ENCODE results near the gene SUMO4.

Gene SUMO4

DNA sequence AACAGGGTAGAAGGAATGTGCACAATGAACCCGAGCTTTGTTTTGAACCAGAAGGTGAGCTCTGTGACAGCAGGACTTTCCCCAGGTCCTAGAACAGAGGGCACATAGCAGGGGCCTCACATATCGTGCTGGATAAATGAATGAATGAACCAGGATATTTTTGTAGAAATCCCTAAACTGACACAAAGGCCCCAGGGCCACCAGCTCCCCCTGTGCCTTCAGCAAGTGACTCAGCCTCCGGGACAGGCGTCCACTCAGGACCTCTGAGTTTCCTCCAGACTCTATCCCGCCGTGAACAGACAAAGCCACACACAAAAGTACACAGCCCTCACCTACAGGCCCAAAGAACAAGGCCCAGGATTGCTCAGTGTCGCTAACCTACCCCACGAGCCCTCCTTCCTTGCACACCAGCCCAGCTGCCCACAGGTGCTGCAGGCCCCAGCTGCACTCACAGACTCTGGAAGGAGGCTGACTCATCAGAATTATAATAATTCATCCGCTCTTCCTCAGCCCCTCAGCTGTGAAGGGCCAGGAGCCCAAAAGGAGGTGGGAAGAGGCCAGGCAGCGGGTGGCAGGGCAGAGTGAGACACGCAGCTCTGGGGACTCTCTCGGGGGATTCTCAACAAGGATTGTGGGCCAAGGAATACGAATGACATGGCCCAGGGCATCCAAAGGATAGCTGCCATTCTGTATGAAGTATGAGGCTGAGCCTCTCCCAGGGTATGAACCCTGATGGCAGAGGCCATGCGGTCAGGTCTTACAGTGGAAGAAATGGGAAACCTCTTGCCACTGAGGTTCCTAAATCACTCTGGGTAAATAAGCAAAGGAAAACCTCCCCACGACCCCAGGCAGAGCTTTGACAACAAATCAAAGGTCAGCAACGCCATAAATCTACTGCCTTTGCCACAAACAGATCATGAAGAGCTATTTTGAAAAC is 40.9 kb downstream of the SUMO4 start:
- no peak for TF ChIP-seq TOX (CRISPR knock-in tag; IDR thresholded peaks at IDR 0.05; ENCODE audit: borderline replicate concordance)
- TF ChIP-seq, protein P1, sequence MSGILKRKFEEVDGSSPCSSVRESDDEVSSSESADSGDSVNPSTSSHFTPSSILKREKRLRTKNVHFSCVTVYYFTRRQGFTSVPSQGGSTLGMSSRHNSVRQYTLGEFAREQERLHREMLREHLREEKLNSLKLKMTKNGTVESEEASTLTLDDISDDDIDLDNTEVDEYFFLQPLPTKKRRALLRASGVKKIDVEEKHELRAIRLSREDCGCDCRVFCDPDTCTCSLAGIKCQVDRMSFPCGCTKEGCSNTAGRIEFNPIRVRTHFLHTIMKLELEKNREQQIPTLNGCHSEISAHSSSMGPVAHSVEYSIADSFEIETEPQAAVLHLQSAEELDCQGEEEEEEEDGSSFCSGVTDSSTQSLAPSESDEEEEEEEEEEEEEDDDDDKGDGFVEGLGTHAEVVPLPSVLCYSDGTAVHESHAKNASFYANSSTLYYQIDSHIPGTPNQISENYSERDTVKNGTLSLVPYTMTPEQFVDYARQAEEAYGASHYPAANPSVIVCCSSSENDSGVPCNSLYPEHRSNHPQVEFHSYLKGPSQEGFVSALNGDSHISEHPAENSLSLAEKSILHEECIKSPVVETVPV (CRISPR knock-in tag; IDR thresholded peaks at IDR 0.05): no peak
- no peak for TF ChIP-seq ISL1 (CRISPR knock-in tag; IDR thresholded peaks at IDR 0.05)
- TF ChIP-seq ZNF8 (CRISPR knock-in tag; IDR thresholded peaks at IDR 0.05): no peak
- TF ChIP-seq GLIS3 (CRISPR knock-in tag; IDR thresholded peaks at IDR 0.05): no peak
- no peak for TF ChIP-seq ARNTL (CRISPR knock-in tag; IDR thresholded peaks at IDR 0.05; ENCODE audit: borderline replicate concordance, low read depth)
- no peak for TF ChIP-seq ZFP3 (CRISPR knock-in tag; IDR thresholded peaks at IDR 0.05)
- TF ChIP-seq ZFP30 (CRISPR knock-in tag; IDR thresholded peaks at IDR 0.05): no peak
- no peak for TF ChIP-seq OSR1 (CRISPR knock-in tag; IDR thresholded peaks at IDR 0.05)
- no peak for TF ChIP-seq PPARA (CRISPR knock-in tag; IDR thresholded peaks at IDR 0.05; ENCODE audit: borderline replicate concordance)
- no peak for TF ChIP-seq RARB (CRISPR knock-in tag; IDR thresholded peaks at IDR 0.05)
- TF ChIP-seq ZC3H10 (CRISPR knock-in tag; IDR thresholded peaks at IDR 0.05): no peak
- TF ChIP-seq, protein P2, sequence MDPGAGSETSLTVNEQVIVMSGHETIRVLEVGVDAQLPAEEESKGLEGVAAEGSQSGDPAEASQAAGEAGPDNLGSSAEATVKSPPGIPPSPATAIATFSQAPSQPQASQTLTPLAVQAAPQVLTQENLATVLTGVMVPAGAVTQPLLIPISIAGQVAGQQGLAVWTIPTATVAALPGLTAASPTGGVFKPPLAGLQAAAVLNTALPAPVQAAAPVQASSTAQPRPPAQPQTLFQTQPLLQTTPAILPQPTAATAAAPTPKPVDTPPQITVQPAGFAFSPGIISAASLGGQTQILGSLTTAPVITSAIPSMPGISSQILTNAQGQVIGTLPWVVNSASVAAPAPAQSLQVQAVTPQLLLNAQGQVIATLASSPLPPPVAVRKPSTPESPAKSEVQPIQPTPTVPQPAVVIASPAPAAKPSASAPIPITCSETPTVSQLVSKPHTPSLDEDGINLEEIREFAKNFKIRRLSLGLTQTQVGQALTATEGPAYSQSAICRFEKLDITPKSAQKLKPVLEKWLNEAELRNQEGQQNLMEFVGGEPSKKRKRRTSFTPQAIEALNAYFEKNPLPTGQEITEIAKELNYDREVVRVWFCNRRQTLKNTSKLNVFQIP (CRISPR knock-in tag; IDR thresholded peaks at IDR 0.05; ENCODE audit: borderline replicate concordance, low read depth): no peak
- peak; percentile 70 for ATAC-seq

DNA sequence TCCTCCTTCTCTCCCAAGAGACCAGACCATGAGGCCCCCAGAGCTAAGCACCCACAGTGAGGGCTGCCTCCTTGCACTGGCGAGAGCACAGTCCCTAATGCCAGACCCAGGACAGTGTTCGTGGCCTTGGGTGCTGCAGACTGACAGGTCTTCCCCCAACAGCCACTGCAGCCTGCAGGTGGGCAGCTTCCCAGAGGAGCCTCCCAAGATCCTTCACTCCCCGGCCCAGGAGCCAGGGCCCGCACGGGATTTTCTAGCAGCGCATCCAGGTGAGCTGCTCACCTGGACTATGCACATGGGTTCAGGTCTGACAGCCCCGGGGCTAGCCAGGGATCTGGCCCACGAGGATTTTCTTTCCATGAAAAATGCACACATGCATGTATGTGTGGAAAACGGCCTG is 41.7 kb downstream of the SUMO4 start:
- ATAC-seq: no peak
- TF ChIP-seq ZFP30 (CRISPR knock-in tag; IDR thresholded peaks at IDR 0.05) (no peak), ZNF70 (CRISPR knock-in tag; IDR thresholded peaks at IDR 0.05) (no peak), ESRRG (CRISPR knock-in tag; IDR thresholded peaks at IDR 0.05) (no peak), TOX (CRISPR knock-in tag; IDR thresholded peaks at IDR 0.05; ENCODE audit: borderline replicate concordance) (no peak), ZC3H10 (CRISPR knock-in tag; IDR thresholded peaks at IDR 0.05) (no peak), ZNF565 (CRISPR knock-in tag; conservative IDR thresholded peaks at IDR 0.05; ENCODE audit: low read depth) (no peak), OSR1 (CRISPR knock-in tag; IDR thresholded peaks at IDR 0.05) (no peak), BACH2 (CRISPR knock-in tag; IDR thresholded peaks at IDR 0.05; ENCODE audit: borderline replicate concordance) (no peak), ZNF8 (CRISPR knock-in tag; IDR thresholded peaks at IDR 0.05) (no peak), SNAI2 (CRISPR knock-in tag; IDR thresholded peaks at IDR 0.05) (no peak), CSDC2 (CRISPR knock-in tag; IDR thresholded peaks at IDR 0.05) (no peak), ARNTL (CRISPR knock-in tag; IDR thresholded peaks at IDR 0.05; ENCODE audit: borderline replicate concordance, low read depth) (no peak), RARB (CRISPR knock-in tag; IDR thresholded peaks at IDR 0.05) (no peak), PPARA (CRISPR knock-in tag; IDR thresholded peaks at IDR 0.05; ENCODE audit: borderline replicate concordance) (no peak), ZFP3 (CRISPR knock-in tag; IDR thresholded peaks at IDR 0.05) (no peak), TCF4 (CRISPR knock-in tag; IDR thresholded peaks at IDR 0.05; ENCODE audit: borderline replicate concordance) (no peak)
- TF ChIP-seq, protein P3, sequence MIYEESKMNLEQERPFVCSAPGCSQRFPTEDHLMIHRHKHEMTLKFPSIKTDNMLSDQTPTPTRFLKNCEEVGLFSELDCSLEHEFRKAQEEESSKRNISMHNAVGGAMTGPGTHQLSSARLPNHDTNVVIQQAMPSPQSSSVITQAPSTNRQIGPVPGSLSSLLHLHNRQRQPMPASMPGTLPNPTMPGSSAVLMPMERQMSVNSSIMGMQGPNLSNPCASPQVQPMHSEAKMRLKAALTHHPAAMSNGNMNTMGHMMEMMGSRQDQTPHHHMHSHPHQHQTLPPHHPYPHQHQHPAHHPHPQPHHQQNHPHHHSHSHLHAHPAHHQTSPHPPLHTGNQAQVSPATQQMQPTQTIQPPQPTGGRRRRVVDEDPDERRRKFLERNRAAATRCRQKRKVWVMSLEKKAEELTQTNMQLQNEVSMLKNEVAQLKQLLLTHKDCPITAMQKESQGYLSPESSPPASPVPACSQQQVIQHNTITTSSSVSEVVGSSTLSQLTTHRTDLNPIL (CRISPR knock-in tag; IDR thresholded peaks at IDR 0.05; ENCODE audit: low read depth): no peak
- TF ChIP-seq, protein P2 (CRISPR knock-in tag; IDR thresholded peaks at IDR 0.05; ENCODE audit: borderline replicate concordance, low read depth): no peak
- TF ChIP-seq, protein P1 (CRISPR knock-in tag; IDR thresholded peaks at IDR 0.05): no peak
- TF ChIP-seq, protein P4, sequence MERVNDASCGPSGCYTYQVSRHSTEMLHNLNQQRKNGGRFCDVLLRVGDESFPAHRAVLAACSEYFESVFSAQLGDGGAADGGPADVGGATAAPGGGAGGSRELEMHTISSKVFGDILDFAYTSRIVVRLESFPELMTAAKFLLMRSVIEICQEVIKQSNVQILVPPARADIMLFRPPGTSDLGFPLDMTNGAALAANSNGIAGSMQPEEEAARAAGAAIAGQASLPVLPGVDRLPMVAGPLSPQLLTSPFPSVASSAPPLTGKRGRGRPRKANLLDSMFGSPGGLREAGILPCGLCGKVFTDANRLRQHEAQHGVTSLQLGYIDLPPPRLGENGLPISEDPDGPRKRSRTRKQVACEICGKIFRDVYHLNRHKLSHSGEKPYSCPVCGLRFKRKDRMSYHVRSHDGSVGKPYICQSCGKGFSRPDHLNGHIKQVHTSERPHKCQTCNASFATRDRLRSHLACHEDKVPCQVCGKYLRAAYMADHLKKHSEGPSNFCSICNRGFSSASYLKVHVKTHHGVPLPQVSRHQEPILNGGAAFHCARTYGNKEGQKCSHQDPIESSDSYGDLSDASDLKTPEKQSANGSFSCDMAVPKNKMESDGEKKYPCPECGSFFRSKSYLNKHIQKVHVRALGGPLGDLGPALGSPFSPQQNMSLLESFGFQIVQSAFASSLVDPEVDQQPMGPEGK (CRISPR knock-in tag; IDR thresholded peaks at IDR 0.05; ENCODE audit: borderline replicate concordance): no peak

Data from SK-N-SH treated with all-trans-retinoic acid at 6 μM for 48 hours (cell line).